ENCODE measurements around the gene XPO6.

XPO6 gene

GRCh38 chr16:28104404-28104803 lies 107.4 kb downstream of the XPO6 start:
- DNase-seq (ENCODE audit: extremely low spot score): no peak
- no peak for TF ChIP-seq CTCF (IDR thresholded peaks at IDR 0.05; ENCODE audit: control extremely low read depth, extremely low read depth, low read depth, missing control alignments)
- CTCF ChIA-PET: no interaction called here
- POLR2A ChIA-PET: no interaction called here

- POLR2A ChIA-PET: no interaction called here
- TF ChIP-seq CTCF (IDR thresholded peaks at IDR 0.05; ENCODE audit: control extremely low read depth, extremely low read depth, low read depth, missing control alignments): no peak
- CTCF ChIA-PET: no interaction called here
- no peak for DNase-seq (ENCODE audit: extremely low spot score)
Measured at GRCh38 chr16:28103516-28104170, 108.1 kb downstream of the XPO6 start.

GRCh38 chr16:28101533-28101890 lies 110.3 kb downstream of the XPO6 start:
- POLR2A ChIA-PET: no interaction called here
- DNase-seq (ENCODE audit: extremely low spot score): no peak
- TF ChIP-seq CTCF (IDR thresholded peaks at IDR 0.05; ENCODE audit: control extremely low read depth, extremely low read depth, low read depth, missing control alignments): no peak
- CTCF ChIA-PET: no interaction called here

GRCh38 chr16:28100810-28101532 lies 110.8 kb downstream of the XPO6 start:
- POLR2A ChIA-PET: no interaction called here

GRCh38 chr16:28098959-28099945 lies 112.5 kb downstream of the XPO6 start:
- ChIA-PET POLR2A (no interaction called here), CTCF (no interaction called here)
- DNase-seq (ENCODE audit: extremely low spot score): no peak
- TF ChIP-seq CTCF (IDR thresholded peaks at IDR 0.05; ENCODE audit: control extremely low read depth, extremely low read depth, low read depth, missing control alignments): no peak

More at GRCh38 chr16:28100810-28101532, 110.8 kb downstream of the XPO6 start:
- DNase-seq (ENCODE audit: extremely low spot score): no peak
- CTCF ChIA-PET: interaction anchor here (1.4 kb wide), 1 partner anchor 10 kb away, joined by 3 read pairs; no protein-coding TSS in a partner anchor
- no peak for TF ChIP-seq CTCF (IDR thresholded peaks at IDR 0.05; ENCODE audit: control extremely low read depth, extremely low read depth, low read depth, missing control alignments)

DNA sequence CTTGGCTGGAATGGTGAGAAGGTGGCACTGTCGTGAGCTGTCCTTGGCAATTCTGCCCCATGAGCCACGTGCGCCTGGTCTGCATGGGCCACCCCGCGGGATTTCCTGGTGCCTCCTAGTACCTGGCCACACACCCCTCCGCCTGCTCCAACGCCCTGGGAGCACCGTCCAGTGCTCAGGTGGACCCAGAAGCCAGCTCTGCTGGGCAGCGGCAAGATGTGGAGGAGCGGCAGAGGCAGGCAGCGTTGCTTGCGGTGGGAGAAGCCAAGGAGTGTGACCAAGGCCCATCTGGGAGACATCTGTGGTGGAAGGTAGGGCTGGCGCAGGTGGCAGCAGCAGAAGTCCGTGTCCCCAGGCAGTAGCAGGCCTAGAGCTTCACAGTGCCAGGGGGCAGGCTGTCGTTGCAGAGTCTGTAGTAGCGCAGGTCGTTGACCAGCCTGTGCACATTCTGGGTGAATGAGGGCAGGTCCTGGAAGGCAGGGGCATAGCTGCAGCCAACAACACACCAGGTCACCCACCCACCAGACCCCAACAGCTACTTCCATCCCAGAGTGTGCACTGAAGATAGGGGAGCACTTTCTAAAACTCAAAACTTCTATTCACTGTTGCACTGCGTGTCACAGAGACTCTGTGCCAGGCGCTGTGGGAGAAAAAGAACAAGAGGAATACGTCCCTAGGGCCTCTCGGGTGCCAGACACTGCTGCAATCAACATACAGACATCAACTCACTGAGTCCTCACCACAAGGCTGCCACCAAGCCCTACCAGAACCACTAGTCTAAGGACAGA lies 113.4 kb downstream of the XPO6 start:
- no peak for DNase-seq (ENCODE audit: extremely low spot score)
- ChIA-PET POLR2A (no interaction called here), CTCF (no interaction called here)
- TF ChIP-seq CTCF (IDR thresholded peaks at IDR 0.05; ENCODE audit: control extremely low read depth, extremely low read depth, low read depth, missing control alignments): no peak
